GM06990 (cell line): Measurements from ENCODE around the gene YRDC.
A peak's percentile ranks its signal among the peaks of the same experiment; 100 is the strongest.

Experiments used
- DNase-seq: peaks from one replicate; pipeline ENCODE4 v3.0.0-alpha.2; 2011; ENCODE audit not compliant: insufficient read length; ENCODE audit errors: extremely low read depth
- H3K27me3 ChIP-seq: replicated peaks from 2 replicates; pipeline ENCODE4 v1.6.0; 2011; ENCODE audit warnings: low read length; ENCODE audit not compliant: control insufficient read depth, insufficient read depth
- H3K36me3 ChIP-seq: 2 replicates; pipeline ENCODE4 v1.5.1; 2011; ENCODE audit warnings: low read length; ENCODE audit not compliant: control insufficient read depth, insufficient read depth
- H3K4me3 ChIP-seq: replicated peaks from 2 replicates; pipeline ENCODE4 v1.5.1; 2011; ENCODE audit warnings: low read depth, mild to moderate bottlenecking, control low read depth, low read length
- TF ChIP-seq, protein P1 (sequence below): IDR thresholded peaks from 2 replicates; pipeline ENCODE4 v1.5.1; 2011; ENCODE audit warnings: low read length, control low read depth, mild to moderate bottlenecking, inconsistent platforms; ENCODE audit not compliant: insufficient read depth, poor library complexity, severe bottlenecking

The YRDC gene

DNA sequence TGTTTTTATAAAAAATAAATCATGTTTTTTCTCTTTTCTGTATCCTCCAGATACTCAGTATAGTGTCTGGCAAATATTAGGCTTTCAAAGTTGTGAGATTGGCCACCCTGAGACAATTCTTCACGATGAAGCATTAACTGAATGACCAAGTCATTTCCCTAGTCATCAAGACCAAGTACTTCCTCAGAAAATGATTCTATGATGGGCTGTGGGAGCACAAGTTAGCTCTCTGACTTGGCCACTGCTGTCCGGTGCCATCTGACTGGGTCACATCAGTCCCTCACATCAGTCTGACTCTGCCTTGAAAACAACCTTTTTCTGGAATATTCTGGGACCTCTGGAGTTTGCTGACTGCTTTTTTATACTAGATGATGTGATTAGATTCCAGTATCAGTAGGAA is 13.5 kb upstream of the YRDC start:
- DNase-seq, result no peak

DNA sequence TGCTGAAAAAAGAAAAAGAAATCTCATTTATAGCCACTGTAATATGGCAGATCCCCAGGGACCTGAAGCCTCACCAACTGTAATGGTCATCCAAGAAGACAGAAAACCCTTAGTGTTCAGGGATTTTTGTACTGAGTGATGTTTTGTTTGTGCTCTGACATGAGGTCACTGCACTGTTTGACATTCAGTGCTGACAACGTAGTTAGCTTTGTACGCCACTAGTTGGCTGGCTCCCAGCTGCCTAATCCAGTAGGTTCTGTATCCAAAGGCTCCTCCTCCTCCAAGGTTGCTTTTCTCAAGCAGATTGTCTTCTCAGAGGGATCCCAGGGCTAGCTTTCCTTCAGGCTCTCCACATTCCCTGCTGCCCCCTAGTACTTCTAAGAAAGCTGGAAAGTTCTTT is 9.5 kb upstream of the YRDC start:
- Histone ChIP-seq H3K4me3 (no peak overlapping the region), H3K27me3 (no peaks in the 10 kb centered on the region), H3K36me3 (peaks cover 21% of the 10 kb centered on the region)
- DNase-seq, result no peak
- TF ChIP-seq, protein P1, sequence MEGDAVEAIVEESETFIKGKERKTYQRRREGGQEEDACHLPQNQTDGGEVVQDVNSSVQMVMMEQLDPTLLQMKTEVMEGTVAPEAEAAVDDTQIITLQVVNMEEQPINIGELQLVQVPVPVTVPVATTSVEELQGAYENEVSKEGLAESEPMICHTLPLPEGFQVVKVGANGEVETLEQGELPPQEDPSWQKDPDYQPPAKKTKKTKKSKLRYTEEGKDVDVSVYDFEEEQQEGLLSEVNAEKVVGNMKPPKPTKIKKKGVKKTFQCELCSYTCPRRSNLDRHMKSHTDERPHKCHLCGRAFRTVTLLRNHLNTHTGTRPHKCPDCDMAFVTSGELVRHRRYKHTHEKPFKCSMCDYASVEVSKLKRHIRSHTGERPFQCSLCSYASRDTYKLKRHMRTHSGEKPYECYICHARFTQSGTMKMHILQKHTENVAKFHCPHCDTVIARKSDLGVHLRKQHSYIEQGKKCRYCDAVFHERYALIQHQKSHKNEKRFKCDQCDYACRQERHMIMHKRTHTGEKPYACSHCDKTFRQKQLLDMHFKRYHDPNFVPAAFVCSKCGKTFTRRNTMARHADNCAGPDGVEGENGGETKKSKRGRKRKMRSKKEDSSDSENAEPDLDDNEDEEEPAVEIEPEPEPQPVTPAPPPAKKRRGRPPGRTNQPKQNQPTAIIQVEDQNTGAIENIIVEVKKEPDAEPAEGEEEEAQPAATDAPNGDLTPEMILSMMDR, result no peak

More for the DNA sequence above, 13.5 kb upstream of the YRDC start:
- TF ChIP-seq, protein P1, result no peak
- H3K27me3 ChIP-seq, result no peaks in the 10 kb centered on the region
- H3K36me3 ChIP-seq, result peaks cover 16% of the 10 kb centered on the region
- H3K4me3 ChIP-seq, result no peak overlapping the region

DNA sequence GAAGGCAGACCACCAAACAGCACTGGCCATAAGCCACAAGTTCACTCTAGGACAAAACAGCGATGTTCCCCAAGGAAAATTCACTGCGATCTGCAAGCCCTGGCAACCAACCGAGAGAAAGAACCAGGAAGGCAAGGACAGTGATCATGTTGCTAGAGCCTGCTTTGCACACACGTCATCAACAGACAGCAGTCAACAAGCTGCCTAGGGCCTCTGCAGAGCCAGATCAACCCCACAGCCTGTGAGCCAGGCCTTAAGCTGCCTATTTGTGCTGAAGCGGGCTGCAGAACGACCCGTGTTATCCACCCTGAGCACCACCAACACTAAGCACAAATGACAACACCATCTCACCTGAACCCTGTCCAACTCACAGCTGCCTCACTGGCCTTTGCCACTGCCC is 6.2 kb upstream of the YRDC start:
- peaks cover 14% of the 10 kb centered on the region for H3K36me3 ChIP-seq
- DNase-seq, result no peak
- TF ChIP-seq, protein P1, result no peak
- no peak overlapping the region for H3K4me3 ChIP-seq
- H3K27me3 ChIP-seq, result no peaks in the 10 kb centered on the region

DNA sequence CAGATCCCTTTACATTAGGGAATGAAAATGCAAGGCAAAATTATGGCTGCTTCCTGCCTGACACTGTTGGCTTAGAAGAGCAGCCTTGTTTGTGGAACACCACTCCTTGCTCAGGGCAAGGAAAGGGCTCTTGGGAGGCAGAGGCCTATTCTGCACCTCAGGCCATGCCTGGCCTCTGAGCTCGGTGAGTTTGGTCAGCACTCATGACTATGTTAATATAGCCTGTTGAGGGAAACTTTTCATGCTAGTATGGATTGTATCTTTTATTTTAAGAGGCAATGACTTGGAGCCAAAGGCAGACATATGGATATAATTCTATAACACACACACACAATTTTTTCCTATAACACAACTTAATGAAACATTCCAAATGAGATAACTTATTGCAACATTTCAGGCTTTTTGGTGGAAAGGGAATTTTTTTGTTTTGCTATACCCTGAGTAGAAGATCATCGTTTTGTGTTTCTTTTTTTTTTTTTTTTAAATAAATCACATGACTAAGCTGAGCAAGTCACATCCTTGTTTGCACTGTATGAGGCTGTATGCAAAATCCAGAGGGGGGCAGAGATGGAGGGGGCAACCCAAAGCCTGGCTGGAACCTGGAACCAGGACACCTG is 5.6 kb upstream of the YRDC start:
- TF ChIP-seq, protein P1, result no peak
- Histone ChIP-seq H3K36me3 (peaks cover 14% of the 10 kb centered on the region), H3K4me3 (no peak overlapping the region), H3K27me3 (no peaks in the 10 kb centered on the region)
- no peak for DNase-seq

DNA sequence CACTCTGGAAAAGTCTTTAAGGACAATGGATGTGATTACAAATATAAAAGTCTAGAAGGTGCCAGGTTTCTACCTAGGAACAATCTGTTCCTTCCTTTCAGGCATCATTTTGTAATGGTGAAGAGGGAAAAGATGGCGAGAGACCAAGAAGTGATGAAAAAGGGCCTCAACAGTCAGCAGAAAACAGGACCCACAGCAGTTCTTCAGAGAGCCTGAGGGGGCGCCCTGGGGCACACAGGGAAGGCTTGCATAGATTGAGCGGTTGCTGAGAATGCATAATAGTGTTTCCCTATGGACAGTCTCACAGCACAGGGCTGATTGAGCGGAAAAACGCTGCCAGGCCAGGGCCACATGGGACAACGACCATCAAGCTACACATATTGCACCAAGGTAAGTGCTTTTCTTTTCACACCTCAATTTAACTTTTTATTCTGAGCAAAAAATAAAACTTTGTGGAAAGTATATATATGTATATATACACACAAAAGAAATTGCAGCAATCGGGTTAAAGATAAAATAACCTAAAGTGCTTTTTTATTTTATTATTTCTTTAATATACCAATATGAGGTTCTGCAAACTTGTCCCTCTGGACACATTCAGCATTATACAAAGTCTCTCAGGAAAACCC is 3.1 kb upstream of the YRDC start:
- Histone ChIP-seq H3K4me3 (no peak overlapping the region), H3K36me3 (peaks cover 16% of the 10 kb centered on the region), H3K27me3 (no peaks in the 10 kb centered on the region)
- TF ChIP-seq, protein P1, result peak; percentile 96
- DNase-seq, result peak; percentile 39
